Medulla oblongata (tissue), 1 donor: Measurements from ENCODE around the gene IGLON5.
A peak's percentile ranks its signal among the peaks of the same experiment; 100 is the strongest.

ENCODE experiments used
- DNase-seq: peaks from one replicate; pipeline ENCODE4 v3.0.0-alpha.2; 2015; ENCODE audit errors: extremely low spot score

IGLON5 gene

GRCh38 chr19:51364200-51365106 lies 53.0 kb downstream of the IGLON5 start:
- peak; percentile 61 for DNase-seq

DNA sequence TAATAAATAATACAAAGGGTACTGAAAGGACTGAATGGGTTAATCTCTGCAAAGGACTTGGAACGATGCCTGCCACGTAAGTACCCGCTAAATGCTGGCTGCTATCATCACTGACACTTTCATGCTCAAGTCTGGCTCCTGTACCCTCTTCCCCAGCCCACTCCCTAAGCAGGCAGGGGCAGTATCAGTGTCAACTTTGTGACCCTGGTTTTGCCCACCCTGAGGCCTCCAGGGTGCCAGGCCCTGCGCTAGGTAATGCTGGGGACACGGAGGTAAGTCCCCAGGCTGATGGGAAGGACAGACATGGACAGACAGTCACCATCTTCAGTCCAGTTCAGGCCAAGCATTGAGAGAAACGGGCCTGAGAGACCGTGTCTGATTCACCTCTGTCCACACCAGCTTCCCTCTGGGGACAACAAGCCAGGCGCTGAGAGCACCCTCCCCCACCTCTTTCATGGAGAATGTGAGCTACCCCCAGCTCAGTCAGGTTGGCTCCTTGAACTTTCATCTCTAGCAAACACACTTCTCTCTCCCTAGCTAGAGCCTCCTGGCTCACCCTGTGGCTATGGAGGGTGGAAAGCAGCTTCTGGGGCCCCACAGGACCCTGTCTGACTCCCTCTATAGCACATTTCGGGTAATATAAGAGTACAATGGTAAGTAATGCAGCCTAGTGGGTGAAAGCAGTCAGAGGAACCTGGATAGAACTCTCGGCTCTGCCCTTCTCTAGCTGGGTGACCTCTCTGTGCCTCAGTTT lies 53.9 kb downstream of the IGLON5 start:
- DNase-seq: peak; percentile 49

- peak; percentile 45 for DNase-seq
These were observed 54.5 kb downstream of the IGLON5 start, which contains the start of gene ETFB for GRCh38 chr19:51365965-51366388. Gene ETFB, minus strand, starts transcription at chr19:51366388. Its CDS starts 62 bp downstream, at chr19:51366326.

DNA sequence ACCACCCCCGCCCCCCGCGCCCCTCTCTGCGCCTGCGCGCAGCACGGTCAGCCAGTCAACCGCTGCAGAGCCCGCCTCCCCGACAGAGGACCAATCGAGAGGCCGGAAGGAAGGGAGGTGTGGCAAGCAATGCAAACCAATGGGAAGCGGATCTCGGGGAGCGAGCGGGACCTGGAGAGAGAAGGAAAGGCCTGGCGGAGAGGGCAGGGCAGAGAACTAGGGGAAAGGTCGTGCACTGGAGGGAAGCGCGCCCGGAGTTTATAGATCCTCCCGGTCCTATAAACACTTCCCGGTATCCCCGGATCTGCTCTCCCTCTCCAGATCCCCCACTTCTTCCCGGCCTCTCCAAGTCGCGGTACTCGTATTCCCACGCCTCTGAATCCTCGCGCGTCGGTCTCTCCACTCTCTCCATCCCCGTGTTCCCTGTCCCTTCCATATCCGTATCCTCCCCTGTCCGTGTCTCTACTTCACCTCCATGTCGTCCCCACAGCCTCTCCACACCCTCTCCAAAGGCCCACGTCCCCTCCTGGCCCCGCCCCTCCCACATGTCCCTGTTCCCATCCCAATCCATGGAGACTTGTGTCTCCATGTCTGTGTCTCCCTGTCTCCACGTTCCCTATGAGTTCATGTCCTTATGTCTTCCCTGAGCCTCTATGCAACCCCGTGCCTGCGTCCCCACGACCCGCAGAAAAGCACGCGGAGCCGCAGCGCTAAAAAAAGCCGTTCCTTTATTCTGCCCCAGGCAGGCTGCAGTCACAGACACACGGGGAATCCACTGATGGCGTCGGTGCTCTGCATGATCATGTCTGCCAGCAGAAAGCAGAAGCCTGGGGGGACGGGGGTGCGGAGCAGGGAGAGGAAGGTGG lies 55.2 kb downstream of the IGLON5 start:
- DNase-seq: peak; percentile 99

- DNase-seq: no peak
These were observed 55.8 kb downstream of the IGLON5 start for GRCh38 chr19:51367255-51367564.

- peak; percentile 99 for DNase-seq
These were observed 56.3 kb downstream of the IGLON5 start for GRCh38 chr19:51367565-51368365.

- DNase-seq: no peak
These were observed 57.2 kb downstream of the IGLON5 start, which contains the start of gene CLDND2 for GRCh38 chr19:51368366-51369282. Gene CLDND2, minus strand, starts transcription at chr19:51369003. Its CDS starts 426 bp downstream, at chr19:51368577.

DNA sequence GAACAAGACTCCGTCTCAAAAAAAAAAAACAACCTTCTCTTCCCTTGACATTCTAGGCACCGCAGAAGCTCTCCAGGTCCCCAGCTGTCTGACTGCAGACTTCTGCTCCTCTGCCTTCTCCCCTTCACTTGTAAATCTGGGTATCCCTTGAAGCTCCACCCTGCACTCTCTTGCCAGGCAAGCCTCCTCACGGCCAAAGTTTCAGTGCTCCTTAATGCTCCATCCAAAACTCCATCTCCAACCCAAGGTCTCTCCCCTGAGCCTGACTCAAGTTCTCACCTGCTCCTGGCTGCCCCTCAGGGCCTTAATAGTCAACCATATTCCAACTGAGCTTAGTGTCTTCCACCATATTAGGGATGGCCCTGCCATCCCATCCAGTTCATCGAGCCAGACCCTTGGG lies 58.8 kb downstream of the IGLON5 start:
- no peak for DNase-seq

DNA sequence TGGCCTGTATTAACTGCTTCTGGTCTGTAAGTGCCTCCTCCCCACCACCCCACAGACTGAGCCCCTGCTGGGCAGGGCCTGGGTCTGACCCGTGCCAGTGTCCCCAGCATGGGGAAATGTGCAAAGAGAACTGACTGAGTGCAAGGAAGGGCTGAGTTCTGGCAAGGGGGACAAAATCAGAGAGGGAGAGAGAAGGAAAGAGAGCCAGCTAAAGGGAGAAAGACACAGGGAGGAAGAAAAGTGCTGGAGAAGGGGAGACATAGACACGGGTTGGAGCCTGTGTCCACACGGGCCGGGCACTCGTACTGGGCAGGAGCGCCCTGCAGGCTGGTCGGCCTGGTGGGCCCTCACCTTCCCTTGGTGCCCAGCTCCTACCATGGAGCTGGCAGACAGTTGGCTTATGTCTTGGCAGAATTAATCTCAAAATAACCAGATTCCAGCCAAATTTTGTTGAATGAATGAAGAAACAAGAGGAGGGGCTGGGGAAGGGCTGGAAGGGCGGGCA lies 59.8 kb downstream of the IGLON5 start:
- DNase-seq: no peak

DNA sequence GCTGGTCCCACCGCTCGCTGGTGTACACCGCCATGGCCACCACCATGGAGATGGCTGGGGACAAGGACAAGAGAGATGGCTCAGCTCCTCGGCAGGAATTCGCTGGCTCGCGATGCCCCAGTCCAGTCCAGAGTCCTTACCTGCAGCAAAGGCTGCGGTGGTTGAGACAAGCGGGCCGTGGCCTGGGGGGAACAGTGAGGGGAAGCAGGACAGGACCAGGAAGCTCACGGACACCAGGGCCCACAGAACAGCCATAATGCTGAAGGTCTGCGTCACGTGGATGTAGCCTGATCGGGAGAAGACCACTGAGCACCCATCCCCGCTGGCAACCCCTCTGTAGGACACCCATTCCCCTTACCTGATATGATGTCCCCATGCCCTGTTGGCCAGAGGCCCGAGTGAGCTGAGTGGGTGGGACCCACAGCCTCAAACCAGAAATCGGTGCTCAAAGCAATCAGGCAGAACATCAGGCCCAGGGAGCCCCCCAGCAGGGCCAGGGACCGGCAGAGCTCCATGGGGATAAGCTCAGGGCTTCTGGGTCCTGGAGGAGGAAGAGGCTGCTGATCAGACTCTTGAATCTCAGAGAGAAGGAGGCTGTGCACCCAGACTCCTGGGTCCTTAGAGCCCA lies 60.7 kb downstream of the IGLON5 start:
- DNase-seq: no peak

GRCh38 chr19:51372649-51373504 lies 61.4 kb downstream of the IGLON5 start, which contains the start of gene NKG7:
Gene NKG7, minus strand, starts transcription at chr19:51372654. Its CDS starts 119 bp downstream, at chr19:51372535.
- no peak for DNase-seq

DNA sequence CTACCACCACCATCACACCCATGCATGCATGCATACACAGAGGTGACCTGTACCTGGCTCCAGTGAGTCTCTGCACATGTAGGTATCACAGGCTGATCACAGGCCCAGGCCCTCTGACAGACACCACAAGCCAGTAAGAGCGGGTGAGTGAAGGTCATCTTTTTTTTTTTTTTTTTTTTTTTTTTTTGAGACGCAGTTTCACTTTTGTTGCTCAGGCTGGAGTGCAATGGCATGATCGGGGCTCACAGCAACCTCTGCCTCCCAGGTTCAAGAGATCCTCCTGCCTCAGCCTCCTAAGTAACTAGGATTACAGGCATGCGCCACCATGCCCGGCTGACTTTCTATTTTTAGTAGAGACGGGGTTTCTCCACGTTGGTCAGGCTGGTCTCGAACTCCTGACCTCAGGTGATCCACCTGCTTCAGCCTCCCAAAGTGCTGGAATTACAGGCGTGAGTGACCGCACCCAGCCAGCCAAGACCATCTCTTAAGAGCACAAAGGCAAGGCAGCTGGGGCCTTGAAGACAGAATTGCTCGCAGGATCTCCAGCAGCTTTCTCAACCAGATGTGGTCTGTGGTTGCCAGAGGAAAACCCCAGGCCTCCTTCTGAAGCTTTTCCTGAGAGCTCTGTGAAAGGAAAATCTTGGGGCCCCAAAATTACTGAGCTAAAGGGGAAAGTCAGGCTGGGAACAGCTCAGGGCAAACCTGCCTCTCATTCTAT lies 64.2 kb downstream of the IGLON5 start:
- no peak for DNase-seq

GRCh38 chr19:51377422-51377821 lies 66.0 kb downstream of the IGLON5 start:
- DNase-seq: no peak

GRCh38 chr19:51380379-51380778 lies 68.9 kb downstream of the IGLON5 start:
- no peak for DNase-seq
